ENCODE measurements around the gene TMEM126A. TPM values are rescaled to one million over a fixed set of nuclear protein-coding genes. Genes with fewer than 3 reads are reported as not detected.
"Not testable (repeated sequence)": the region's sequence is repeated elsewhere in the genome, so short reads cannot be mapped to it uniquely, and the experiment has no call there.

Gene TMEM126A
- polyA plus RNA-seq, 10 donors = 35.2 to 44.5 (median 37.9) TPM

- DNase-seq = no peak
Observed at GRCh38 chr11:85652786-85653447, 5.2 kb downstream of the TMEM126A start.

- not testable (repeated sequence) for DNase-seq
Observed at GRCh38 chr11:85654343-85654742, 6.6 kb downstream of the TMEM126A start.

GRCh38 chr11:85656777-85657176 lies 9.0 kb downstream of the TMEM126A start:
- no peak for DNase-seq

GRCh38 chr11:85658180-85658579 lies 10.4 kb downstream of the TMEM126A start:
- DNase-seq = no peak

- peak in 1 of 3 donors; percentile 22 for DNase-seq
Observed at GRCh38 chr11:85661972-85662664, 14.4 kb downstream of the TMEM126A start.

- DNase-seq = peak in 1 of 3 donors; percentile 30
Observed at GRCh38 chr11:85663080-85663752, 15.4 kb downstream of the TMEM126A start.

- DNase-seq = peak; percentile 63 to 93 (median 75)
Observed at GRCh38 chr11:85663753-85664614, 16.2 kb downstream of the TMEM126A start.

GRCh38 chr11:85664615-85665481 lies 17.1 kb downstream of the TMEM126A start, which contains the start of gene CREBZF:
Gene CREBZF, minus strand, starts transcription at chr11:85665129. Its CDS starts 254 bp downstream, at chr11:85664875.
- DNase-seq = peak; percentile 96 to 98 (median 97)

GRCh38 chr11:85665733-85666132 lies 18.0 kb downstream of the TMEM126A start:
- peak in 1 of 3 donors; percentile 33 for DNase-seq

- DNase-seq = no peak
Observed at GRCh38 chr11:85666687-85667086, 18.9 kb downstream of the TMEM126A start.

- DNase-seq = no peak
Observed at GRCh38 chr11:85668157-85668556, 20.4 kb downstream of the TMEM126A start.

- not testable (repeated sequence) for DNase-seq
Observed at GRCh38 chr11:85670949-85671663, 23.3 kb downstream of the TMEM126A start.

GRCh38 chr11:85672105-85672902 lies 24.5 kb downstream of the TMEM126A start:
- DNase-seq = peak in 1 of 3 donors; percentile 54

GRCh38 chr11:85673393-85673792 lies 25.6 kb downstream of the TMEM126A start:
- no peak for DNase-seq

GRCh38 chr11:85679576-85679975 lies 31.8 kb downstream of the TMEM126A start:
- DNase-seq = no peak

- no peak for DNase-seq
Observed at GRCh38 chr11:85680897-85681296, 33.1 kb downstream of the TMEM126A start.

- peak; percentile 65 to 91 (median 81) for DNase-seq
Observed at GRCh38 chr11:85682330-85683305, 34.9 kb downstream of the TMEM126A start.

All from muscle of back (tissue), 11 donors.